ENCODE results near the gene RAMACL. TPM values are rescaled to one million over a fixed set of nuclear protein-coding genes. Genes with fewer than 3 reads are reported as not detected.

The RAMACL gene
- total RNA-seq, 2 experiments from 2014 or later = 0.30 to 0.41 TPM

DNA sequence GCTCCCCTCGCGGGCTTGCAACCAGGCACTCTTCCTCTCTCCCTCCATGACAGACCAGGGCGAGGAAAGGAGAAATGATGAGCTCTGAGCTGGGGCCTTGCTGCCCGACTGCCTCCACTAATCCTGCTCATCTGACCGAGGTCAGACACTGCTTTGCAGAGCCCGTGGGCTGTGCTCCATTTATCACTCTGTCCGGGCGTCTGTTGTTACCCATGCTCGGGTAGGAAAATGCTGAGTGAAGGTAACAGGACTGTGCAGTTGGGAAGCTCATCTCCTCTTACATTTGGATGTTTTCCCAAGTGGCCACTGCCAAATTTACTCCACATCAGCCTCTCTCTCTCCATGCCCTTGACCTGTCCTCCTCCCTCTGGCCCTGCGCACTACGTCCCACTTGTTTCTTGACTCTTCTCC lies 26.0 kb upstream of the RAMACL start:
- H3K36me3 ChIP-seq (ENCODE audit: insufficient read depth, low read length) = no peaks in the 10 kb centered on the region
- DNase-seq (ENCODE audit: low spot score) = no peak
- no peak overlapping the region for H2AFZ ChIP-seq (ENCODE audit: low read length)
- no peaks in the 10 kb centered on the region for H3K4me1 ChIP-seq (ENCODE audit: insufficient read depth, low read length, poor library complexity, severe bottlenecking)
- intact Hi-C loops (cut with micrococcal nuclease; ENCODE audit: unreplicated experiment) = no loop called here
- H4K20me1 ChIP-seq (ENCODE audit: insufficient read depth, low read length) = no peaks in the 10 kb centered on the region
- POLR2A ChIA-PET = interaction anchor here (1.4 to 1.8 kb wide), 3 partner anchors 10 to 23 kb away, joined by 3 to 7 read pairs (median 4); no protein-coding TSS in a partner anchor
- H3K9me2 ChIP-seq (ENCODE audit: insufficient read depth, low read length) = no peaks in the 10 kb centered on the region
- no peaks in the 10 kb centered on the region for H3K9me3 ChIP-seq (ENCODE audit: low read length)
- no peak overlapping the region for H3K4me2 ChIP-seq (ENCODE audit: low read length)
- CTCF ChIA-PET (ENCODE audit: unreplicated experiment) = no interaction called here
- no TSS peak for BruUV-seq (replicated peaks)
- no peak for TF ChIP-seq EZH2phosphoT487 (IDR thresholded peaks at IDR 0.05; ENCODE audit: borderline replicate concordance, low read depth, low read length)
- TF ChIP-seq, protein P1, sequence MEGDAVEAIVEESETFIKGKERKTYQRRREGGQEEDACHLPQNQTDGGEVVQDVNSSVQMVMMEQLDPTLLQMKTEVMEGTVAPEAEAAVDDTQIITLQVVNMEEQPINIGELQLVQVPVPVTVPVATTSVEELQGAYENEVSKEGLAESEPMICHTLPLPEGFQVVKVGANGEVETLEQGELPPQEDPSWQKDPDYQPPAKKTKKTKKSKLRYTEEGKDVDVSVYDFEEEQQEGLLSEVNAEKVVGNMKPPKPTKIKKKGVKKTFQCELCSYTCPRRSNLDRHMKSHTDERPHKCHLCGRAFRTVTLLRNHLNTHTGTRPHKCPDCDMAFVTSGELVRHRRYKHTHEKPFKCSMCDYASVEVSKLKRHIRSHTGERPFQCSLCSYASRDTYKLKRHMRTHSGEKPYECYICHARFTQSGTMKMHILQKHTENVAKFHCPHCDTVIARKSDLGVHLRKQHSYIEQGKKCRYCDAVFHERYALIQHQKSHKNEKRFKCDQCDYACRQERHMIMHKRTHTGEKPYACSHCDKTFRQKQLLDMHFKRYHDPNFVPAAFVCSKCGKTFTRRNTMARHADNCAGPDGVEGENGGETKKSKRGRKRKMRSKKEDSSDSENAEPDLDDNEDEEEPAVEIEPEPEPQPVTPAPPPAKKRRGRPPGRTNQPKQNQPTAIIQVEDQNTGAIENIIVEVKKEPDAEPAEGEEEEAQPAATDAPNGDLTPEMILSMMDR (conservative IDR thresholded peaks at IDR 0.05; ENCODE audit: low read length) = no peak
- H3K79me2 ChIP-seq (ENCODE audit: insufficient read depth, low read depth, low read length) = no peaks in the 10 kb centered on the region
- H3K4me3 ChIP-seq (ENCODE audit: low read depth, low read length, poor library complexity, severe bottlenecking) = no peak overlapping the region
- H3K27ac ChIP-seq (ENCODE audit: low read depth, low read length, poor library complexity, severe bottlenecking) = no peak overlapping the region

DNA sequence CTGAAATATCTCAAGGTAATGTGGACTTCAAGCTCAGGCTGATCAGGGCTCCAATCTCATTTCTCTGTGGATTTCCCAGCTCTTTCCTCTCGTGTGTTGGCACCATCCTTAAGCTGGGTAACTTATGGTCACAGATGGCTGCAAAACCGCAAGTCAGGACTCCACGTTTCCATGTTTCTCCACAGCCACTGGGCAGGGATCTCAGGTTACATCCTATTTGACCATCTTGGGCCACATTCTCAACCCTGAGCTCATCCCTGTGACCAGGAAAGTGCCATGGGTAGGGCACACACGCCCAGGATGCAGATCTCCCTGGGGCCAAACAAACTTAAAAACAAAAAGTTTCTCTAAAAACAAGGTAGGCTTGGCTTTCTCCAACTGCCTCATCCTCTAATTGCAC lies 25.2 kb upstream of the RAMACL start:
- POLR2A ChIA-PET = interaction anchor here (1.7 kb wide), 1 partner anchor 11 kb away, joined by 3 read pairs; no protein-coding TSS in a partner anchor
- intact Hi-C loops (cut with micrococcal nuclease; ENCODE audit: unreplicated experiment) = no loop called here
- no TSS peak for BruUV-seq (replicated peaks)
- H3K4me3 ChIP-seq (ENCODE audit: low read depth, low read length, poor library complexity, severe bottlenecking) = no peak overlapping the region
- H3K4me1 ChIP-seq (ENCODE audit: insufficient read depth, low read length, poor library complexity, severe bottlenecking) = no peaks in the 10 kb centered on the region
- H3K9me3 ChIP-seq (ENCODE audit: low read length) = no peaks in the 10 kb centered on the region
- H3K27ac ChIP-seq (ENCODE audit: low read depth, low read length, poor library complexity, severe bottlenecking) = no peak overlapping the region
- CTCF ChIA-PET (ENCODE audit: unreplicated experiment) = no interaction called here
- TF ChIP-seq, protein P1 (conservative IDR thresholded peaks at IDR 0.05; ENCODE audit: low read length) = no peak
- no peak for TF ChIP-seq EZH2phosphoT487 (IDR thresholded peaks at IDR 0.05; ENCODE audit: borderline replicate concordance, low read depth, low read length)
- no peaks in the 10 kb centered on the region for H4K20me1 ChIP-seq (ENCODE audit: insufficient read depth, low read length)
- H3K79me2 ChIP-seq (ENCODE audit: insufficient read depth, low read depth, low read length) = no peaks in the 10 kb centered on the region
- H3K9me2 ChIP-seq (ENCODE audit: insufficient read depth, low read length) = no peaks in the 10 kb centered on the region
- H3K4me2 ChIP-seq (ENCODE audit: low read length) = no peak overlapping the region
- H2AFZ ChIP-seq (ENCODE audit: low read length) = no peak overlapping the region
- DNase-seq (ENCODE audit: low spot score) = no peak
- no peaks in the 10 kb centered on the region for H3K36me3 ChIP-seq (ENCODE audit: insufficient read depth, low read length)

DNA sequence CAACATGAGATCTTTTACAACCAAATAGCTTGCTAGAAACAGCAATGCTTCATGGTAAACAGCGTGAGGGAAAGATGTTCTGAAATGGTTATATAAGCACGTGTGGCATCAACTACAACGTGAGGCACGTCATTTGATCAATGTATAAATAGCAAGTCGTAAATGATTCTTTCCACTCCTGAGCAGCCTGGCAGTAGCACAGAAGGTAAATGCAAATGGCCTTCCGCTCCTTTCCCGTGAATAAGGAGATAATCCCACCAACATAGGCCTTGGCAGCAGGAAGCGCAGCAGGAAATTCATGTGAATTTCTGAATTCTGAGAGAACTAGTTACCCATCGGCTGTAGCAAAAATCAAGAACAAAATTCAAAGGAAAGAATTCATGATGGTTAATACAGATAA lies 23.6 kb upstream of the RAMACL start:
- POLR2A ChIA-PET = interaction anchor here (0.8 kb wide), 1 partner anchor 9 kb away, joined by 4 read pairs; no protein-coding TSS in a partner anchor
- H3K9me3 ChIP-seq (ENCODE audit: low read length) = no peaks in the 10 kb centered on the region
- no peaks in the 10 kb centered on the region for H3K79me2 ChIP-seq (ENCODE audit: insufficient read depth, low read depth, low read length)
- H3K27ac ChIP-seq (ENCODE audit: low read depth, low read length, poor library complexity, severe bottlenecking) = no peak overlapping the region
- H3K4me3 ChIP-seq (ENCODE audit: low read depth, low read length, poor library complexity, severe bottlenecking) = no peak overlapping the region
- TF ChIP-seq, protein P1 (conservative IDR thresholded peaks at IDR 0.05; ENCODE audit: low read length) = no peak
- no peak for TF ChIP-seq EZH2phosphoT487 (IDR thresholded peaks at IDR 0.05; ENCODE audit: borderline replicate concordance, low read depth, low read length)
- no peak for DNase-seq (ENCODE audit: low spot score)
- no peaks in the 10 kb centered on the region for H3K4me1 ChIP-seq (ENCODE audit: insufficient read depth, low read length, poor library complexity, severe bottlenecking)
- no TSS peak for BruUV-seq (replicated peaks)
- no peaks in the 10 kb centered on the region for H4K20me1 ChIP-seq (ENCODE audit: insufficient read depth, low read length)
- no peak overlapping the region for H2AFZ ChIP-seq (ENCODE audit: low read length)
- CTCF ChIA-PET (ENCODE audit: unreplicated experiment) = no interaction called here
- intact Hi-C loops (cut with micrococcal nuclease; ENCODE audit: unreplicated experiment) = no loop called here
- no peaks in the 10 kb centered on the region for H3K9me2 ChIP-seq (ENCODE audit: insufficient read depth, low read length)
- no peak overlapping the region for H3K4me2 ChIP-seq (ENCODE audit: low read length)
- no peaks in the 10 kb centered on the region for H3K36me3 ChIP-seq (ENCODE audit: insufficient read depth, low read length)
